PFSK-1 (cell line): ENCODE measurements around the gene MTF1.

ENCODE experiments used
- FOXP2 ChIP-seq: optimal IDR thresholded peaks from 2 replicates; pipeline ENCODE3; 2011; ENCODE audit warnings: borderline replicate concordance, control low read depth, inconsistent platforms; ENCODE audit not compliant: insufficient read depth; ENCODE audit errors: extremely low read length, extremely low read depth
- POLR2AphosphoS5 ChIP-seq: IDR thresholded peaks from 2 replicates; pipeline ENCODE4 v1.6.1; 2012; ENCODE audit warnings: low read depth, mild to moderate bottlenecking, control low read depth, low read length, moderate library complexity
- REST ChIP-seq, 2 experiments: IDR thresholded peaks; 2 replicates each; pipeline versions ENCODE4 v1.6.1 to v1.8.0; 2011 to 2012; ENCODE audit warnings: low read depth in 2 of 2, low read length in 2 of 2, control low read depth in 1 of 2, inconsistent platforms in 1 of 2, mild to moderate bottlenecking in 1 of 2, moderate library complexity in 1 of 2; ENCODE audit not compliant: insufficient read depth in 1 of 2
- SIN3A ChIP-seq: IDR thresholded peaks from 2 replicates; pipeline ENCODE4 v1.6.1; 2012; ENCODE audit warnings: mild to moderate bottlenecking, low read length, moderate library complexity, borderline replicate concordance; ENCODE audit not compliant: insufficient read depth
- TAF1 ChIP-seq: IDR thresholded peaks from 2 replicates; pipeline ENCODE4 v1.6.1; 2012; ENCODE audit warnings: low read length, control low read depth, borderline replicate concordance; ENCODE audit not compliant: insufficient read depth

The MTF1 gene

DNA sequence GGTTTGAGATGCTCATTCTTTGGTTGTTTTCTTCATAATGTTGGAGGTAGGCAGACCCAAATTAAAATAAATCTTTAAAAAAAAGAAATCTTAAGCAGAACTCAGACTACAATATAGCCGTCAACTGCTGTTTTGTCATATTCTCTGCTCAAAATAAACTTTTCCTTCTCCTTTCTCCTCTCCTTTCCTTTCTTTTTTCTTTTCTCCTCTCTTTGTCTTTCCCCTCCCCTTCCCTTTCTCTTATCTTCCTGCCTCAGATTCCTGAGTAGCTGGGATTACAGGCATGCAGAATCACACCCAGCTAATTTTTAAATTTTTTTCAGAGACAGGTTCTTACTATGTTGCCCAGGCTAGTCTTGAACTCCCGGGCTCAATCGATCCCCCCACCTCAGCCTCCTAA is 24.8 kb upstream of the MTF1 start:
- no peak for TF ChIP-seq TAF1
- TF ChIP-seq POLR2AphosphoS5: no peak
- TF ChIP-seq SIN3A: no peak
- TF ChIP-seq FOXP2: no peak
- TF ChIP-seq REST (IDR thresholded peaks at IDR 0.05; ENCODE audit: insufficient read depth in 1 of 2, low read depth in 2 of 2, low read length in 2 of 2): no peak

DNA sequence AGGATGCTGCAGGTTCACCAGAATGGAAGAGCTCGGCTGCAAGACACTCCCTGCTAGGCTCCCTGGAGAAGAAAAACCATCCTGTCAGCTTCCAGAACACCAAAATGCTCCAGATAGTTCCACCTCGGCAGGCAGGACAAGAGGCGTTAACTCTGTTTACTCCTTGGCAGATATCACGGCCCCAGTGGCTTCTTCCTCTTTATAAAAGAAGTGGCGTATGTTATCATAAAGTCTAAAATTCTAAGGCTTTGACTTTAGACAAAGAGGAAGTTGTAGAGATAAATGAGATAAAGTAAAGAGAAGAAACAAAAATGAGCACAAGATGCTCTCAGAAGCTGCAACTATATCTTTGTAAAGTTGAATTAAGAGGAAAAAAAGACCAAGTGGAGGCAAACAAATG is 24.3 kb upstream of the MTF1 start:
- no peak for TF ChIP-seq POLR2AphosphoS5
- TF ChIP-seq REST (IDR thresholded peaks at IDR 0.05; ENCODE audit: insufficient read depth in 1 of 2, low read depth in 2 of 2, low read length in 2 of 2): no peak
- no peak for TF ChIP-seq FOXP2
- TF ChIP-seq SIN3A: no peak
- no peak for TF ChIP-seq TAF1

DNA sequence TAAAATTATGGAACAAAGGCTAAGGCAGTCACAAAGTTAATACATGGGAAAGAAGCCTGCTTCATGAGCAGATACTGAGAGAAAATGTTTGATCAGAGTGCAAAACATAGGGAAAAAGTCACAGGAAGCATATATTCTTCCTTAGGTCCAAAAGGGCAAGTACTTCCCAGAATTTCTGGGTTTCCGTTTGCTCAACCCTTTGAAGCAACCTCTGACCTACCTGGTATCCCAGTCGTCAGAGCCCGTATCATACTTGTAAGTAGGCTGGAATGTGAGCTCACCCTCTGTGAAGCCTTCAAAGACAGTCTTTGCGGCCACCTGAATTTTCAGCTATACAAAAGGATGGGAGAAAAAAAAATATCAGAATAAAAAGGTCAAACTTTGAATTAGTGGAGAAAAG is 20.5 kb upstream of the MTF1 start:
- TF ChIP-seq POLR2AphosphoS5: no peak
- no peak for TF ChIP-seq FOXP2
- TF ChIP-seq TAF1: no peak
- no peak for TF ChIP-seq REST (IDR thresholded peaks at IDR 0.05; ENCODE audit: insufficient read depth in 1 of 2, low read depth in 2 of 2, low read length in 2 of 2)
- TF ChIP-seq SIN3A: no peak

DNA sequence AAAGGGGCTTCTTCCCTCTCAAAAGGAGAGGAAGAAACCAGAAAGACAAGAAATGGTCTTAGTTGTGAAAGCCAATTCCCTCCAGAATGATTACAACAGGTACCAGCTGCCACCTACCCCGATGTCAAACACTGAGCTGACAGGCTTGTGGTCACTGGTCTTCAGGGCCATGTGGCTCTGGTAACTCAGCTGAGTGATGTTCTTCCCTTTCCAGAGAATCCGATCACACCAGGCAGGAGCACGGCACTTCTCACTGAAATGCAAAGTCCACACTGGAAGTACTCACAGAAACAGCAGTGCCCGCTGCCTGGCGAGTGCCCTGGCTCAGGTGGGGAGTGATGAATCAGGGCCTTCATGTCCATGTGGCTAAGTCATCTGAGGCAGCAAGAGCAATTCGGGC is 18.7 kb upstream of the MTF1 start:
- TF ChIP-seq REST (IDR thresholded peaks at IDR 0.05; ENCODE audit: insufficient read depth in 1 of 2, low read depth in 2 of 2, low read length in 2 of 2) (no peak), TAF1 (no peak), POLR2AphosphoS5 (no peak), FOXP2 (no peak), SIN3A (no peak)

DNA sequence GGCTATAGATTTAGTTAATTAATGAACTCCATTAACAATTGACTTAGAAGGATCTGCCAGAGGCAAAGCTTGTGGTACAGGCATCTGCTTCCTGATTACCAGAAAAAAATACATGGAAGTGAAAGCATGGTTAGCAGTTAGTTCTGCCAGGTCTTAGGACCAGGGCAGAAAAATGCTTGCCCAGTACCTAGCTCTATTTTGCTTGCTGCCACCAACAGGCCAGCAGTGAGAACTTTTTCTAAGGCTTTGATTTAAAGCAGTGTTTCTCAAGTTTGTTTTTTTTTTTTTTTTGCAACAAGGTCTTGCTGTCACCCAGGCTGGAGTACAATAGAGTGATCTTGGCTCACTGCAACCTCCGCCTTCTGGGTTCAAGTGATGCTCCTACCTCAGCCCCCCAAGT is 16.4 kb upstream of the MTF1 start:
- TF ChIP-seq REST (IDR thresholded peaks at IDR 0.05; ENCODE audit: insufficient read depth in 1 of 2, low read depth in 2 of 2, low read length in 2 of 2): no peak
- TF ChIP-seq SIN3A: no peak
- TF ChIP-seq TAF1: no peak
- TF ChIP-seq POLR2AphosphoS5: no peak
- no peak for TF ChIP-seq FOXP2
